Ovary (tissue), 9 donors: ENCODE results near the gene ARHGEF11. TPM values are rescaled to one million over a fixed set of nuclear protein-coding genes. Genes with fewer than 3 reads are reported as not detected.

ENCODE experiments used
- DNase-seq, 5 donors: peaks; one replicate each; pipeline ENCODE4 v3.0.0-alpha.2; 2019 to 2020
- H3K27ac ChIP-seq, 2 donors: fragments of 200-600 bp; one replicate each; pipeline versions ENCODE4 v1.5.1 to v1.8.0; 2019 to 2022
- H3K27me3 ChIP-seq: fragments of 200-600 bp; one replicate; pipeline ENCODE4 v1.8.0; 2022
- H3K36me3 ChIP-seq: fragments of 200-600 bp; sonication (generic); one replicate; pipeline ENCODE4 v1.5.1; 2019
- H3K4me1 ChIP-seq: one replicate; pipeline ENCODE4 v1.8.1; 2013; ENCODE audit warnings: mild to moderate bottlenecking, moderate library complexity; ENCODE audit not compliant: insufficient read depth
- H3K4me3 ChIP-seq: fragments of 200-600 bp; sonication (generic); one replicate; pipeline ENCODE4 v1.5.1; 2017
- H3K9me3 ChIP-seq, 2 donors: fragments of 200-600 bp in 1 of 2; sonication (generic) in 1 of 2; one replicate each; pipeline versions ENCODE4 v1.5.1 to v1.8.1; 2013 to 2019; ENCODE audit warnings: mild to moderate bottlenecking in 1 of 2, moderate library complexity in 1 of 2
- EP300 ChIP-seq: sonication (generic); formaldehyde crosslinking; IDR thresholded peaks from one replicate; pipeline ENCODE4 v1.6.1; 2017; ENCODE audit warnings: antibody characterized with exemption
- POLR2A ChIP-seq: fragments of 450-650 bp; IDR thresholded peaks from one replicate; pipeline ENCODE4 v1.6.1; 2017; ENCODE audit warnings: antibody characterized with exemption, mild to moderate bottlenecking, moderate library complexity
- WGBS, 3 donors: extraction: QIAGEN DNeasy Blood & Tissue Kit in 1 of 3; methylation state at CpG; one replicate each; pipeline versions ENCODE4 v1.1.5 to v1.1.7; 2013 to 2017; 5-methylcytosine and 5-hydroxymethylcytosine counted together
- intact Hi-C, 4 donors: fragments of 100-400 bp; cut with DNase I; formaldehyde crosslinking; loops; one replicate each; pipeline versions ENCODE4 v1.11.0 to v1.15.1; 2022 to 2023
- polyA plus RNA-seq, 2 donors: library from polyadenylated mRNA; stranded (reverse); fragments of 200-250 nt in 1 of 2; fragments of 350-450 nt in 1 of 2; fragmentation: Illumina TruSeq in 1 of 2; extraction: RNeasy Lipid Tissue Mini Kit (QIAGEN cat#74804) in 1 of 2; gene quantifications; one replicate each; pipeline ENCODE4 v1.2.3, GENCODE V29; 2013 to 2014
- total RNA-seq, 7 donors: library from RNA; depleted of rRNA in 2 of 7; stranded (reverse); fragments of >200 nt in 2 of 7; fragmentation: NEBNext Ultra II Directional in 3 of 7; extraction: Animal tissue kit (Norgen Biotek cat#: 25700) in 3 of 7; gene quantifications; one replicate each; pipeline versions ENCODE4 v1.1.0 to v1.2.4, GENCODE V29; 2016 to 2023
- TF ChIP-seq, protein P1 (sequence below), 3 donors: fragments of 450-650 bp in 2 of 3; fragments of 200-600 bp in 1 of 3; IDR thresholded peaks; one replicate each; pipeline versions ENCODE4 v1.5.1 to v1.8.0; 2016 to 2022; ENCODE audit warnings: antibody characterized with exemption in 3 of 3, mild to moderate bottlenecking in 1 of 3
- donor health status: DM: no; HTN: no; CAD: no; lungs with moderate emphysema.
- donor health status: DM: no; HTN: no; CAD: no.
- donor health status: Bipolar disorder and iron deficiency.
- donor health status: DM: yes; HTN: yes; CAD: no.
- donor health status: DM: no; HTN: no; CAD: no.
- donor health status: DM: yes; HTN: yes; CAD: no.

ARHGEF11 gene
- total and polyA plus RNA-seq, 9 donors = 14.3 to 43.9 (median 26.8) TPM

DNA sequence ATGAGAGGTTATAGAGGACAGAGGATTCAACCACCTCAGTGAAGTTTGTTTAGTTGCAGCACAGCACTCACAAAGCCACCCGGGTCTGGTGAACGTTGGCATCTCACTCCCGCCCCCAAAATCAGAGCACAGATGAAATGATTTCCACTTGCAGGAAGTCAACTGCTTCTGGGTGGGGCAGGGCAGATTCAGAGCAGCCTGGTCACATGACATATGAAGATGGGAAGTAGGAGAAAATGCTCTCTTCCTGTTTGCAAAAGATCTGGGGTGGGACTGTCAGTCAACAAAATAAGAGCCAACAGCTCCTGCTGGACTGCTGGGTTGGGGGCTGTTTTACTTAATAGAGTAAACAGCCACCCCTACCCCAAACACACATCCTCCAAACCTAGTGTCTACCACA is 81.9 kb downstream of the ARHGEF11 start:
- no peak overlapping the region for H3K4me3 ChIP-seq
- TF ChIP-seq POLR2A (no peak), EP300 (no peak)
- TF ChIP-seq, protein P1, sequence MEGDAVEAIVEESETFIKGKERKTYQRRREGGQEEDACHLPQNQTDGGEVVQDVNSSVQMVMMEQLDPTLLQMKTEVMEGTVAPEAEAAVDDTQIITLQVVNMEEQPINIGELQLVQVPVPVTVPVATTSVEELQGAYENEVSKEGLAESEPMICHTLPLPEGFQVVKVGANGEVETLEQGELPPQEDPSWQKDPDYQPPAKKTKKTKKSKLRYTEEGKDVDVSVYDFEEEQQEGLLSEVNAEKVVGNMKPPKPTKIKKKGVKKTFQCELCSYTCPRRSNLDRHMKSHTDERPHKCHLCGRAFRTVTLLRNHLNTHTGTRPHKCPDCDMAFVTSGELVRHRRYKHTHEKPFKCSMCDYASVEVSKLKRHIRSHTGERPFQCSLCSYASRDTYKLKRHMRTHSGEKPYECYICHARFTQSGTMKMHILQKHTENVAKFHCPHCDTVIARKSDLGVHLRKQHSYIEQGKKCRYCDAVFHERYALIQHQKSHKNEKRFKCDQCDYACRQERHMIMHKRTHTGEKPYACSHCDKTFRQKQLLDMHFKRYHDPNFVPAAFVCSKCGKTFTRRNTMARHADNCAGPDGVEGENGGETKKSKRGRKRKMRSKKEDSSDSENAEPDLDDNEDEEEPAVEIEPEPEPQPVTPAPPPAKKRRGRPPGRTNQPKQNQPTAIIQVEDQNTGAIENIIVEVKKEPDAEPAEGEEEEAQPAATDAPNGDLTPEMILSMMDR (IDR thresholded peaks at IDR 0.05) = no peak

DNA sequence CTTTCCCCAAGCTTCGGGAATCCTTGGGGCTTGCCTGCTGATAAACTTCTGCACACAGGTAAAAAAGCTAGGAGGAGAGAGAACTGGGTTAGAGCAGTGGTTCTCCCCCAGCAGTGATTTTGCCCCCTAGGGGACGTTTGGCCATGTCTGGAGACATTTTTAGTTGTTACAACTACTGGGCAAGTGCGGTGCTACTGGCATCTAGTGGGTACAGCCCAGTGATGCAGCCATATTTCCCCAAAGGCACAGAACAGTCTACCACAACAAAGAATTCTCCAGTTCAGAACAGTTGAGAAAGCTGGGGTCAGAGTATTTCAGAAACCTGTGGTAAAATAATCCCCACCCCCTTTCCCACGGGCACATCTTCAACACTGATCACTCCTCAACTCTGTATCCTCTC is 83.8 kb downstream of the ARHGEF11 start:
- no peak for TF ChIP-seq EP300
- TF ChIP-seq, protein P1 (IDR thresholded peaks at IDR 0.05) = no peak
- no peak for TF ChIP-seq POLR2A
- 72 to 74% (median 72%) methylated on average over 4 of the region's 4 CpGs for WGBS, 3 donors
- H3K36me3 ChIP-seq = no peaks in the 10 kb centered on the region

More for the DNA sequence above, 81.9 kb downstream of the ARHGEF11 start:
- DNase-seq = no peak
- H3K27me3 ChIP-seq = no peaks in the 10 kb centered on the region
- H3K27ac ChIP-seq = no peak overlapping the region
- H3K36me3 ChIP-seq = no peaks in the 10 kb centered on the region
- no peaks in the 10 kb centered on the region for H3K4me1 ChIP-seq
- no peaks in the 10 kb centered on the region for H3K9me3 ChIP-seq
- WGBS, 3 donors = 54 to 79% (median 61%) methylated on average over 3 of the region's 3 CpGs
- intact Hi-C loops = no loop called here

DNA sequence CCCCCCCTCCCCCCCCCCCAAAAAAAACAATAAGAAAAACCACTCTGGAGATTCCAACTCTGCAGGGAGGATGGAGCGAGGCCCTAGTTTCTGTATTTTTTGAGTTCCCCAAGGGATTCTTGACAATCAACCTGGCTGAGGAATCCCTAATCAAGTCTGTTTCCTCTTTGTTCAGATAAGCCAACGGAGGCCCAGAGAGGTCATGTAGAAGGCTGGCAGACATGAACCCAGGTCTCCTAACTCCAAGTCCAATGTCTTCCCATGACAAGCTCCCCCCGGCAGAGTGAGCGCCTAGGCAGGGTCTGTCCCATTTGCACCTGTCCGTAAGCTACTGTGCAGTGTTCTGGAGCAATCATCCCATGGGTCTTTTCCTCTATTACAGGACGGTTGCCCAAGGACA is 85.6 kb downstream of the ARHGEF11 start:
- no peaks in the 10 kb centered on the region for H3K4me1 ChIP-seq
- intact Hi-C loops = no loop called here
- DNase-seq = no peak
- H3K27me3 ChIP-seq = no peaks in the 10 kb centered on the region
- WGBS, 3 donors = 90 to 93% (median 93%) methylated on average over 6 of the region's 6 CpGs
- no peaks in the 10 kb centered on the region for H3K36me3 ChIP-seq
- H3K9me3 ChIP-seq = no peaks in the 10 kb centered on the region
- TF ChIP-seq EP300 = no peak
- TF ChIP-seq, protein P1 (IDR thresholded peaks at IDR 0.05) = no peak
- TF ChIP-seq POLR2A = no peak
- no peak overlapping the region for H3K4me3 ChIP-seq
- H3K27ac ChIP-seq = no peak overlapping the region

More for the DNA sequence above, 83.8 kb downstream of the ARHGEF11 start:
- H3K27ac ChIP-seq = no peak overlapping the region
- H3K4me3 ChIP-seq = no peak overlapping the region
- DNase-seq = no peak
- intact Hi-C loops = no loop called here
- H3K27me3 ChIP-seq = no peaks in the 10 kb centered on the region
- H3K9me3 ChIP-seq = no peaks in the 10 kb centered on the region
- H3K4me1 ChIP-seq = no peaks in the 10 kb centered on the region

DNA sequence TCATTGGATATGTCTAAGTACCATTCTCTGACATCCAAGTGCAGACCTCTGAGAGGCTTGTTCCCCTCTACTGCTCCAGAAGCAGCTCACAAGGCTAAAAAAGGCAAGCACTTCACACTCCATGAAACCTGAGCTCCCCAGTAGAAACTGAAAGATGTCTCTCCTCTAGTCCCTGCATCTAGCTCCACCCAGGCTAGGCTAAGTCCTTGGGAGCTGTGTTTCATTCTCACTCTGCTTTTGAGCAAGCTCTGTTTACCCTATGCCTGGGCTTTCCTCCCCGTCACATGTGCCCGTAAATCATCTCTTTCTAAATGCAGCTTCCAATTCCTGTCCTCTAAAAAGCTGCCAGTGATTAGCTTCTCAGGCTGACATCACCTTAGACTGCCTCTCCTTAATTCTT is 86.1 kb downstream of the ARHGEF11 start:
- intact Hi-C loops = no loop called here
- no peaks in the 10 kb centered on the region for H3K9me3 ChIP-seq
- DNase-seq = no peak
- H3K27ac ChIP-seq = no peak overlapping the region
- H3K27me3 ChIP-seq = no peaks in the 10 kb centered on the region
- WGBS, 3 donors = 43 to 59% (median 49%) methylated on average over 2 of the region's 2 CpGs
- no peaks in the 10 kb centered on the region for H3K36me3 ChIP-seq
- H3K4me3 ChIP-seq = no peak overlapping the region
- TF ChIP-seq EP300 = no peak
- TF ChIP-seq, protein P1 (IDR thresholded peaks at IDR 0.05) = no peak
- TF ChIP-seq POLR2A = no peak
- no peaks in the 10 kb centered on the region for H3K4me1 ChIP-seq
